GM21447 (cell line): ENCODE measurements around the gene CEACAM16.
"Not testable (repeated sequence)": the region's sequence is repeated elsewhere in the genome, so short reads cannot be mapped to it uniquely, and the experiment has no call there.

Source experiments
- ATAC-seq: cut with Tn5 transposase; IDR thresholded peaks from one replicate; pipeline ENCODE4 v1.9.1; 2021; ENCODE audit not compliant: unreplicated experiment

Gene CEACAM16, protein sequence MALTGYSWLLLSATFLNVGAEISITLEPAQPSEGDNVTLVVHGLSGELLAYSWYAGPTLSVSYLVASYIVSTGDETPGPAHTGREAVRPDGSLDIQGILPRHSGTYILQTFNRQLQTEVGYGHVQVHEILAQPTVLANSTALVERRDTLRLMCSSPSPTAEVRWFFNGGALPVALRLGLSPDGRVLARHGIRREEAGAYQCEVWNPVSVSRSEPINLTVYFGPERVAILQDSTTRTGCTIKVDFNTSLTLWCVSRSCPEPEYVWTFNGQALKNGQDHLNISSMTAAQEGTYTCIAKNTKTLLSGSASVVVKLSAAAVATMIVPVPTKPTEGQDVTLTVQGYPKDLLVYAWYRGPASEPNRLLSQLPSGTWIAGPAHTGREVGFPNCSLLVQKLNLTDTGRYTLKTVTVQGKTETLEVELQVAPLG

DNA sequence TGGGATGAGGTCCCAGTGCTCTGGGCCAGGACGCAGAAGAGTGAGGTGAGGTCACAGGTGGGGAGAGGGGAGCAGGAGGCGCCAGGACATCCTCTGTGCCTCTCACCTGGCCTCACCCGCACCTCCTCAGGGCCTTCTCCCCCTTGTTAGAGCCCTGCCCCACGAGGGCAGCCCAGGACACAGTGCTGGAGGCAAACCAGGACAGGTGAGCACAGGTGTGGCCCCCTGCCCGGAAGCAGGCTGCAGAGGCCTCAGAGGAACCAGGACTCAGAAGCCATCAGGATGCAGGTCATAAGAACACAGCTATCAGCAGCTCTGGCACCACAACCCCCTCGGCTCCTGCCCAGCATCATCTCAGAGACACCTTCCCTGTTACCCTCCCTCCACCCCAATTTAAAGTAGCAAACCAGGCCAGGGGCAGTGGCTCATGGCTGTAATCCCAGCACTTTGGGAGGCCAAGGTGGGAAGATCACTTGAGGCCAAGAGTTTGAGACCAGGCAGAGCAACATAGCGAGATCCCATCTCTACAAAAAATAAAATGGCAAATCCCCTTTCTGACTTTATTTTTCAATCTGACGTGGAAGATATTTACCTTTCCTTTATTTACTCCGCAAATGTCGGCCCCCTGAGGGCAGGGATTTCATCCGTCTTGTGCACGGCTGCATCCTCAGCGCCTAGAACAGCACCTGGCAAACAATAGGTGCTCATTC is at the start of gene CEACAM16:
Gene CEACAM16, plus strand, starts transcription at position 660 of the 710 bp plus-strand sequence. CDS start 2,306 bp downstream, outside the sequence.
- no peak for ATAC-seq

GRCh38 chr19:44649578-44650145 is 49.3 kb upstream of the CEACAM16 start:
- no peak for ATAC-seq

- ATAC-seq: no peak
These were observed 45.6 kb upstream of the CEACAM16 start for GRCh38 chr19:44653343-44653742.

- ATAC-seq: no peak
These were observed 44.8 kb upstream of the CEACAM16 start for GRCh38 chr19:44653977-44654774.

DNA sequence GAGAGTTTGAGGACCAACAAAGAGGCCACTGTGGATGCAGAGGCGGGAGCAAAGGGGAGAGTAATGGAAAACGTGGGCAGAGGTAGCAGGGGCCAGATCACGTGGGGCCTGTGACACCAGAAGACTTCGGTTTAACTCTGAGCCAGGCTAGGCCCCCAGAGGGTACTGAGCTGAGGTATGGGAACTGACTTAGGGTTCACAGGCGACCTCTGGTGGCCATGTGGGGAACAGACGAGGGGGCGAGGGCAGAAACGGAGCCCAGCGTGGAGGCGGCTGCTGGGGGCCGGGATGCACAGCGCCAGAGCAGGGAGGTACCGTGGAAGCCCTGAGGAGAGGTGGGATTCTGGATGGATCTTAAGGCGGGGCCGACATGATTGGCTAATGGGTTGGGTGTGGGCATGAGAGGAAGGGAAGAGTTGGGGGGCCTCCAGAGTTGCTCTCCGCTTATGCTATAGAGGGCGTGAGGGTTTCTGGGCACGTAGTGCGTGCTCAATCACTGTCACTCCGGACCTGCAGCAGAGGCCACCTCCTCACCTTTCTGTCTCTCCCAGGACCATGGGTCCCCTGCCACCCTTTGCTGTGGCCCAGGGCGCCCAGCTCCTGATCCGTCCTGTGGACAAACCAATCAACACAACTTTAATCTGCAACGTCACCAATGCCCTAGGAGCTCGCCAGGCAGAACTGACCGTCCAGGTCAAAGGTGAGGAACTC is 41.6 kb upstream of the CEACAM16 start:
- no peak for ATAC-seq

DNA sequence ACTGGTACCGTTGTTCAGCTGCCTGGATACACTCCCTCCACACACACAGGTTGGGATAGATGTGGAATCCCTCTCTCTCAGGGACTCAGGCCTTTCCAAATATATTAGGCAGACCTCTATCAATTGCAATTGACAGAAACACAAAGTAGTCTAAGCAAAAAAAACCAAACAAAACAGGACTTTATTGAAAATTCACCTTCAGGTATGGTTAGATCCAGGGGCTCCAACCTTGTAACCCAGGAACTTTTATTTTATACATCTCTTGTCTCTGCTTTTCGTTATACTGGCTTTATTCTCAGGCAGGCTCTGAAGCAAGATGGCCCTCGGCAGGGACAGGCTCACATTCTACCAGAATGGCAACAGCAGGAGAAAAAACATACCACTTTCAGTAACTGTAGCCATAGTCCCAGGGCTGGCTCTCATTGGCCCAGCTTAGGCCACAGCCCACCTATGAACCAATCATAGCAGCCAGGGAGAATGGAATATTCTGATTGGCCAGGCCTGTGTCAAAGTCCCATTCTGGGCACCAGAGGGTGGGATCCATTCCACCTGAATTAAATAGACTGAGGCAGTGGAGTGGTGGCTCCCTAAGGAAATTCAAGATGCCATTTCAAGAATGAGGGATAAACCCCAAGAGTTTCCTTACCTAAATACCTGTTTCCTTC is 40.8 kb upstream of the CEACAM16 start:
- ATAC-seq: no peak

- ATAC-seq: no peak
These were observed 38.9 kb upstream of the CEACAM16 start for GRCh38 chr19:44660081-44660480.

GRCh38 chr19:44661205-44661604 is 37.7 kb upstream of the CEACAM16 start:
- no peak for ATAC-seq

GRCh38 chr19:44661904-44662303 is 37.0 kb upstream of the CEACAM16 start:
- no peak for ATAC-seq

- no peak for ATAC-seq
These were observed 36.1 kb upstream of the CEACAM16 start for GRCh38 chr19:44662691-44663385.

- ATAC-seq: no peak
These were observed 35.0 kb upstream of the CEACAM16 start for GRCh38 chr19:44663996-44664395.

GRCh38 chr19:44664976-44665375 is 34.0 kb upstream of the CEACAM16 start:
- ATAC-seq: no peak

DNA sequence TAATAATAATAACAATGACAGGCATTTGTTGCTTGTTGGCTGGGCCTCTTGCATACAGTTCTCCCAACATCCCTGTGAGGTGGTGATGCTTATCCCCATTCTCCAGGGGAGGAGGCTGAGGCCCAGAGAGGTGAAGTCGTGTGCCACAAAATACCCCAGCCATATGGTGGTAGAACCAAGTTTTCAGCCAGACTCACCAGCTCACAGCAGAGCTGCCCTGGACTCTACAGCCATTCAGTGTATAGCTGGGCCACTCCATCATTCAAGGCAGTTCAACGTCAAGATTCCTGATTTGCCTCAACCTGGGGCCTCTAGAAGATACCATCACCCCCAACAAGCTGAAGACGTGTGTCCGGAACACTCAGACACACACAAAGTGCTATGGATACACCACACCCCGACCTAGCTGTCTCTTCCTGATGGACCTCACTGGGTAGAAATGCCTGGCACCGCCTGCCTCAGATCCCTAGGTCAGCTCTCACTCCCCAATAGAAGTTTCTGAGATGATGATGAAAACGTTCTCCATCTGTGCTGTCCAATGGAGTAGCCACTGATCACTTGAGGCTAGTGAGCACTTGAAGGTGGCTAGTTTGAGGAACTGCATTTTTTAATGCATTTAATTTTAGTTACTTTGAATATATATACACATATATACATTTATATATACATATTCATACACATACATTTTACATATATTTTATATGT is 31.9 kb upstream of the CEACAM16 start:
- no peak for ATAC-seq

- ATAC-seq: no peak
These were observed 29.8 kb upstream of the CEACAM16 start for GRCh38 chr19:44668985-44669764.

- not testable (repeated sequence) for ATAC-seq
These were observed 28.9 kb upstream of the CEACAM16 start for GRCh38 chr19:44670027-44670426.

GRCh38 chr19:44671400-44671799 is 27.6 kb upstream of the CEACAM16 start, which contains the start of gene CEACAM19:
TSS of gene CEACAM19 (plus strand) at chr19:44671482. CDS start at chr19:44671932, 450 bp downstream.
- ATAC-seq: no peak

DNA sequence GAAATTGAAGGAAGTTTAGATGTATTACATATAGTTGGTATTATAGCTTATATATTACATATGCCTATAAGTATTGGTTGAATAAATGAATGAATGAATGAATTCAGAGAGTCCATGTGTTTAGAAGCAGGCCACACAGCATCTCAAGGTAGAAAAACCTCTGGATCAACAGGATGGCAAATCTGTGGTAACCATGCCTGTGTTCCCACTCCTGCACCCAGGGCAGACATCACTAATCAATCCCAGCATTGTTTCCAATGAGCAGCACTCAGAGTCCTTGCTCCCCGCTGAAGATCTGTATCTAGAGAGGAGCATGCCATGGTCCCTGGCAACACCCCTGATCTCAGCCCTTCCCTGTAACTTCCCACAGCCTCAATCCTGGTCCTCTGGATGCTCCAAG is 26.7 kb upstream of the CEACAM16 start:
- ATAC-seq: no peak

DNA sequence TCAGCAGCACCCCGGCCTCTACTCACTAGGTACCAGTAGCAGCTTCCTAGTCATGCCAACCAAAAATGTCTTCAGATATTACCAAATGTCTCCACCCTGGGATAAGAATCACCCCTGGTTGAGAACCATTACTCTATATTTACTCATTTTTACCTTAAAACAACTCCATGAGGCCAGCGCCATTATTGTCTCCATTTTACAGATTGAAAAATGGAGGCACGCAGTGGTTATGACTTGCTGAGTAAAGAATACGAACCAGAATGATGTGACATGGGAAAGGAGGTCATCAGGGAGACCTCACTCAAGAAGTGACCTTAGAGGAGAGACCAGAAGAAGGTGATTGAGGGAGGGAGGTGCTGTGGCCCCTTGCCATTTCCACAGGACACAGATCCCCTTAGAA is 25.4 kb upstream of the CEACAM16 start:
- no peak for ATAC-seq
